K562 (cell line): ENCODE data around the gene ITPKB. TPM values are rescaled to one million over a fixed set of nuclear protein-coding genes. Genes with fewer than 3 reads are reported as not detected.

ENCODE experiments used
- ATAC-seq: fragments of 200-7000 bp; cut with Tn5 transposase; 3 replicates; pipeline ENCODE4 v1.9.1; 2020; ENCODE audit warnings: moderate library complexity
- BruUV-seq: library from RNA; stranded (reverse); fragments of 400-500 nt; replicated peaks from 2 replicates; lab custom pipeline; 2021; lab: Mats Ljungman, UMichigan
- CTCF ChIA-PET: fragments of 300-600 bp; formaldehyde crosslinking; extraction: SDS; loops from one replicate; lab custom pipeline; 2021; ENCODE audit warnings: low intra/inter-chr PET ratio; lab: Yijun Ruan, JAX
- POLR2A ChIA-PET: fragments of 300-600, 350-650 bp; sonication (Branson Sonifier 250); formaldehyde crosslinking; extraction: SDS; loops from one replicate; lab custom pipeline; 2021; ENCODE audit warnings: antibody characterized with exemption, inconsistent platforms; lab: Yijun Ruan, JAX
- DNase-seq, 4 experiments: peaks; one replicate each; pipeline versions ENCODE4 v3.0.0 to v3.0.0-alpha.2; 2011 to 2018; ENCODE audit warnings: low spot score in 3 of 4, mixed read lengths in 3 of 4; ENCODE audit errors: extremely low read depth in 1 of 4
- FAIRE-seq: peaks from 2 replicates; lab custom pipeline; 2011; peaks lifted over from hg19 to GRCh38; lab: Jason Lieb, UNC
- H2AFZ ChIP-seq: 2 replicates; pipeline ENCODE4 v1.6.0; 2011; ENCODE audit warnings: low read depth, low read length, control low read depth, inconsistent platforms
- H3K27ac ChIP-seq: fragments of 200-600 bp; 3 replicates; pipeline ENCODE4 v1.8.0; 2011; ENCODE audit warnings: low read depth, mild to moderate bottlenecking, control low read depth, inconsistent platforms, low read length, moderate library complexity, mixed read lengths; ENCODE audit errors: extremely low read depth
- H3K27me3 ChIP-seq, 2 experiments: fragments of 300-600 bp in 1 of 2; 2 replicates in 1 of 2; 3 replicates in 1 of 2; pipeline versions ENCODE4 v1.6.0 to v1.8.0; 2011; ENCODE audit warnings: inconsistent platforms in 2 of 2, low read length in 2 of 2, mild to moderate bottlenecking in 1 of 2, mixed read lengths in 1 of 2, moderate library complexity in 1 of 2; ENCODE audit not compliant: control insufficient read depth in 2 of 2, insufficient read depth in 2 of 2
- H3K36me3 ChIP-seq: fragments of 300-600 bp; 3 replicates; pipeline ENCODE4 v1.8.0; 2011; ENCODE audit warnings: mild to moderate bottlenecking, low read length, inconsistent platforms; ENCODE audit not compliant: control insufficient read depth, insufficient read depth
- H3K4me1 ChIP-seq, 2 experiments: fragments of 200-600 bp in 1 of 2; replicated peaks in 1 of 2; 2 replicates in 1 of 2; 3 replicates in 1 of 2; pipeline versions ENCODE4 v1.5.1 to v1.8.0; 2011; ENCODE audit warnings: inconsistent platforms in 2 of 2, low read length in 2 of 2, mild to moderate bottlenecking in 1 of 2, mixed read lengths in 1 of 2, moderate library complexity in 1 of 2; ENCODE audit not compliant: control insufficient read depth in 2 of 2, insufficient read depth in 2 of 2
- H3K4me2 ChIP-seq: 2 replicates; pipeline ENCODE4 v1.6.1; 2011; ENCODE audit warnings: low read length, control low read depth, inconsistent platforms, mixed read lengths; ENCODE audit not compliant: insufficient read depth
- H3K4me3 ChIP-seq: fragments of 200-600 bp; sonication (generic), shearing (Covaris generic); 2 replicates; pipeline ENCODE4 v1.5.1; 2016; ENCODE audit warnings: control low read depth, inconsistent platforms
- H3K79me2 ChIP-seq: fragments of 200-600 bp; 3 replicates; pipeline ENCODE4 v1.8.0; 2011; ENCODE audit warnings: low read length, inconsistent platforms; ENCODE audit not compliant: control insufficient read depth, insufficient read depth
- H3K9ac ChIP-seq, 2 experiments: 2 replicates each; pipeline versions ENCODE4 v1.6.0 to v1.6.1; 2011; ENCODE audit warnings: low read depth in 2 of 2, low read length in 2 of 2, control low read depth in 1 of 2, inconsistent platforms in 1 of 2, mild to moderate bottlenecking in 1 of 2, mixed read lengths in 1 of 2; ENCODE audit not compliant: insufficient read depth in 1 of 2
- H3K9me1 ChIP-seq: one replicate; pipeline ENCODE4 v1.6.0; 2011; ENCODE audit warnings: inconsistent platforms, mild to moderate bottlenecking, low read length, moderate library complexity; ENCODE audit not compliant: control insufficient read depth, insufficient read depth
- H3K9me3 ChIP-seq: replicated peaks from 2 replicates; pipeline ENCODE4 v1.5.1; 2011; ENCODE audit warnings: low read depth, low read length, inconsistent platforms; ENCODE audit not compliant: control insufficient read depth, insufficient read depth
- H4K20me1 ChIP-seq: replicated peaks from 2 replicates; pipeline ENCODE4 v1.6.1; 2011; ENCODE audit warnings: low read length, inconsistent platforms, mixed read lengths; ENCODE audit not compliant: control insufficient read depth, insufficient read depth
- CHAMP1 ChIP-seq: fragments of 450-650 bp; IDR thresholded peaks from 2 replicates; pipeline ENCODE4 v1.6.1; 2016; ENCODE audit warnings: mild to moderate bottlenecking
- EGR1 ChIP-seq: fragments of 450-650 bp; conservative IDR thresholded peaks from 2 replicates; pipeline ENCODE4 v1.6.1; 2017; ENCODE audit warnings: mild to moderate bottlenecking
- KLF13 ChIP-seq: fragments of 450-650 bp; IDR thresholded peaks from 2 replicates; pipeline ENCODE4 v1.6.1; 2016; ENCODE audit warnings: missing genetic modification characterization, low read depth, mild to moderate bottlenecking, missing compliant biosample characterization, moderate library complexity, borderline replicate concordance
- NR2C2 ChIP-seq, 2 experiments: fragments of 200-800 bp in 1 of 2; sonication (Bioruptor generic) in 1 of 2; sonication (generic) in 1 of 2; formaldehyde crosslinking in 1 of 2; IDR thresholded peaks; 2 replicates each; pipeline versions ENCODE4 v1.6.1 to v1.8.0; 2016 to 2022; ENCODE audit warnings: mild to moderate bottlenecking in 1 of 2, missing compliant biosample characterization in 1 of 2, missing genetic modification characterization in 1 of 2, missing genetic modification reagents in 1 of 2
- PCBP2 ChIP-seq: fragments of 200-400 bp; formaldehyde crosslinking; IDR thresholded peaks from 2 replicates; pipeline ENCODE4 v1.6.1; 2018; ENCODE audit warnings: low read length, low read depth, mild to moderate bottlenecking, moderate library complexity; ENCODE audit not compliant: poor library complexity, severe bottlenecking
- SNRNP70 ChIP-seq: fragments of 200-400 bp; formaldehyde crosslinking; optimal IDR thresholded peaks from 2 replicates; pipeline ENCODE3; 2017; ENCODE audit warnings: low read depth, low read length
- THRB ChIP-seq: fragments of 450-650 bp; formaldehyde crosslinking; conservative IDR thresholded peaks from 2 replicates; pipeline ENCODE4 v1.4.0; 2022; ENCODE audit warnings: mild to moderate bottlenecking, missing genetic modification characterization
- TSC22D4 ChIP-seq: fragments of 450-650 bp; IDR thresholded peaks from 2 replicates; pipeline ENCODE4 v1.6.1; 2016; ENCODE audit warnings: missing genetic modification characterization, missing biosample characterization, control low read depth
- ZNF174 ChIP-seq: fragments of 250-450 bp; sonication (Bioruptor Pico); IDR thresholded peaks from 2 replicates; pipeline ENCODE4 v1.4.0; 2020; ENCODE audit warnings: mild to moderate bottlenecking
- WGBS: fragments of 100-300 bp; shearing (Covaris generic); methylation state at CpG from one replicate; pipeline ENCODE4 v1.1.6; 2016; ENCODE audit warnings: low coverage, mixed read lengths; ENCODE audit not compliant: insufficient coverage; ENCODE audit errors: missing lambda C conversion rate; 5-methylcytosine and 5-hydroxymethylcytosine counted together
- in situ Hi-C: fragments of 300-500 bp; cut with MboI; formaldehyde crosslinking; loops from 4 replicates; pipeline ENCODE4 v1.15.0; 2018; ENCODE audit warnings: inconsistent platforms, mixed read lengths
- intact Hi-C: fragments of 100-400 bp; cut with micrococcal nuclease; formaldehyde crosslinking; loops from 2 replicates; pipeline ENCODE4 v1.14.2; 2022
- polyA plus RNA-seq, 8 experiments: library from polyadenylated mRNA; depleted of rRNA in 4 of 8; stranded (reverse) in 5 of 8; unstranded in 3 of 8; fragments of >200 nt; fragmentation: Nextera tagmentation in 2 of 8; fragmentation: Illumina TruSeq in 1 of 8; extraction: Ambion mirVana in 2 of 8; extraction: Trizol in 1 of 8; gene quantifications; 2 replicates each; pipeline versions ENCODE4 v1.2.1 to v1.2.3, GENCODE V29; 2011 to 2014; ENCODE audit warnings: inconsistent platforms in 1 of 8, missing spikeins in 1 of 8
- total RNA-seq, 7 experiments: library from RNA; depleted of rRNA in 6 of 7; stranded (reverse); fragments of >200 nt in 6 of 7; fragmentation: Illumina TruSeq in 2 of 7; extraction: Trizol in 2 of 7; gene quantifications; 2 replicates each; pipeline versions ENCODE4 v1.2.1 to v1.2.3, GENCODE V29; 2011 to 2021; ENCODE audit warnings: low replicate concordance in 1 of 7

The ITPKB gene
- total and polyA plus RNA-seq, 9 of the 15 experiments (the other 6 are each of a cell fraction or from before 2014, with no cell fraction given), result 0.01 to 0.22 TPM; not detected in 7

- ATAC-seq, result no peak
- no peak for FAIRE-seq
- CTCF ChIA-PET, result no interaction called here
These were observed 135.1 kb downstream of the ITPKB start for GRCh38 chr1:226603858-226604559.

GRCh38 chr1:226603022-226603857 is 135.8 kb downstream of the ITPKB start:
- CTCF ChIA-PET, result no interaction called here
- Histone ChIP-seq H3K79me2 (no peaks in the 10 kb centered on the region), H3K9me1 (no peaks in the 10 kb centered on the region), H3K4me1 (peaks cover 0 to 5% of the 10 kb centered on the region in 2 experiments; a peak in 1 of 5 replicates), H2AFZ (no peak overlapping the region), H3K9ac (no peak overlapping the region), H3K36me3 (no peaks in the 10 kb centered on the region), H3K27ac (no peak overlapping the region), H3K4me3 (no peak overlapping the region), H3K4me2 (no peak overlapping the region), H3K9me3 (no peaks in the 10 kb centered on the region), H4K20me1 (no peaks in the 10 kb centered on the region; the same call in 1 of the 2 replicates), H3K27me3 (peaks cover 55 to 88% of the 10 kb centered on the region in 2 experiments)
- ATAC-seq (no peak), FAIRE-seq (no peak), DNase-seq (no peak)
- no TSS peak for BruUV-seq
- intact Hi-C loops (loop anchor here (10.0 kb wide), 1 partner anchor 478 kb away; no protein-coding TSS in a partner anchor), in situ Hi-C loops (no loop called here)
- WGBS, result 0% methylated on average over 8 of the region's 8 CpGs
- POLR2A ChIA-PET, result interaction anchor here (0.6 to 1.4 kb wide), 2 partner anchors 17 to 65 kb away, joined by 3 to 4 read pairs; no protein-coding TSS in a partner anchor
- no peak for TF ChIP-seq PCBP2
- TF ChIP-seq KLF13 (tag), result no peak
- TF ChIP-seq SNRNP70, result no peak
- no peak for TF ChIP-seq CHAMP1
- TF ChIP-seq THRB (CRISPR knock-in tag), result no peak
- TF ChIP-seq ZNF174 (CRISPR knock-in tag), result no peak
- no peak for TF ChIP-seq TSC22D4 (tag)

More at GRCh38 chr1:226603858-226604559, 135.1 kb downstream of the ITPKB start:
- Histone ChIP-seq H4K20me1 (no peaks in the 10 kb centered on the region; the same call in 1 of the 2 replicates), H3K4me3 (no peak overlapping the region), H3K4me2 (no peak overlapping the region), H3K4me1 (peaks cover 0 to 5% of the 10 kb centered on the region in 2 experiments; a peak in 1 of 5 replicates), H3K9ac (no peak overlapping the region), H3K79me2 (no peaks in the 10 kb centered on the region), H2AFZ (no peak overlapping the region), H3K9me3 (no peaks in the 10 kb centered on the region), H3K27me3 (peaks cover 52 to 82% of the 10 kb centered on the region in 2 experiments), H3K9me1 (peaks cover 6% of the 10 kb centered on the region), H3K27ac (no peak overlapping the region), H3K36me3 (no peaks in the 10 kb centered on the region)
- intact Hi-C loops, result loop anchor here (10.0 kb wide), 1 partner anchor 479 kb away; no protein-coding TSS in a partner anchor
- in situ Hi-C loops, result no loop called here
- peak in 1 of 4 experiments; percentile 31 for DNase-seq
- POLR2A ChIA-PET, result interaction anchor here (0.6 kb wide), 1 partner anchor 176 kb away, joined by 3 read pairs; no protein-coding TSS in a partner anchor
- TF ChIP-seq NR2C2 (CRISPR knock-in tag; IDR thresholded peaks at IDR 0.05) (no peak), NR2C2 (tag; IDR thresholded peaks at IDR 0.05) (no peak), EGR1 (peak; percentile 46)
- no TSS peak for BruUV-seq
- WGBS, result 3% methylated on average over 19 of the region's 19 CpGs
